GM19193 (cell line): Measurements from ENCODE around the gene KLF15.

Experiments used
- POLR2A ChIP-seq: IDR thresholded peaks from 4 replicates; pipeline ENCODE4 v1.6.1; 2011; ENCODE audit not compliant: insufficient read depth, insufficient read length; ENCODE audit errors: extremely low read depth

The KLF15 gene

DNA sequence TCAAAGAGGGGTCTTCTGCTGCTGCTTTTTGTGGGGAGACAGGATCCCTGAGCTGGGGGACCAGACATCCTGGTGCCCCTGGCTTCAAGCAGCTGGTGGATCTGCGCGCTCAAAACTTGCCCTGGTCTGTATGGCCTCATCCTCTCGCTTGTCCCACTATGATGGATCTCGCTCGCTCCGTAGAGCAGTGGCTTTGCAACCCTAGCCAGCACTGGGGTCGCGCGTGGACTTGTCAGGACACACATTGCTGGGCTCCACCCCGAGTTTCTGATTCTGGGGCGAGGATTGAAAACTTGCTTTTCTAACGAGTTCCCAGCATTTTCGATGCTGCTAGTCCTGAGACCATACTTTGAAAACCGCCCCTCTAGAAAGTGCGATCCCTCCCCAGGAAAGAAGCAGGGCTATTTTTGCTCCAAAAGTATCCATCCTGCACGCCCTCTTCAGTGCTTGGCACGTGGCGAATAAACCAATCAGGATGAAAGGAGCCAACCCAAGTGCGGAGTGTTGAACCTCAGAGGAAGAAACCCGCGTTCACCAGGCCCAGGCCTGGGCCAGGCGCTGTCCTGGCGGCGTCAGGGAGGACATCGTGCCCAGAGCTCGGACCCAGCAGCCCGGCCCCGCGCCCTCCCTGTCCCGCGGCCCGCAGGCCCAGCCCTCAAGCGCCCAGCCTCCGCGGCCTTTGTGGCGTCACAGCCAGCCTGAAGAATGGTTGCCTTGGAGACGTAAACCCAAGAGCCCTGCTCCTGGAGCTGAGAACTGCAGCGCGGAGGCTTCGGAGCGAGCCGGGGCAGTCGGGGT, 37.2 kb upstream of the KLF15 start, which contains the start of gene CFAP100:
TSS of gene CFAP100 (plus strand) at position 731 of the 798 bp plus-strand sequence. CDS start 1,092 bp downstream, outside the sequence.
- TF ChIP-seq POLR2A, result no peak

DNA sequence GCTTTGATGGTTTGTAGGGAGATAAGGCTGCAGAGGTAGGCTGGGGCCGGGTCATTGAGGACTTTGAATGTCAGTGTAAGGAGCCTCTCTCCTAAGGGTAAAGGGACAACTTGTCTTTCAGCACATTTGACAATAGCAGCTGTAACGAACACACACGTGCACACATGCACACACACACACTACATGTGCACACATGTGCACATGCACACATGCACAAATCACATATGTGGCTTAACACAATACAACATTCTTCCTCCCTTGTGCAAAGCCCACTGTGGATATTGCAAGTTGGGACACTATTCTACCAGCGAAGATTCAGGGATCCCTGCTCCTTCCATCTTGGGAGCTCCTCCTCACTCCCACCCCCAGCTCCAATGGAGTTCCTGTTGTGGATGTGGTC, 36.4 kb upstream of the KLF15 start:
- no peak for TF ChIP-seq POLR2A

DNA sequence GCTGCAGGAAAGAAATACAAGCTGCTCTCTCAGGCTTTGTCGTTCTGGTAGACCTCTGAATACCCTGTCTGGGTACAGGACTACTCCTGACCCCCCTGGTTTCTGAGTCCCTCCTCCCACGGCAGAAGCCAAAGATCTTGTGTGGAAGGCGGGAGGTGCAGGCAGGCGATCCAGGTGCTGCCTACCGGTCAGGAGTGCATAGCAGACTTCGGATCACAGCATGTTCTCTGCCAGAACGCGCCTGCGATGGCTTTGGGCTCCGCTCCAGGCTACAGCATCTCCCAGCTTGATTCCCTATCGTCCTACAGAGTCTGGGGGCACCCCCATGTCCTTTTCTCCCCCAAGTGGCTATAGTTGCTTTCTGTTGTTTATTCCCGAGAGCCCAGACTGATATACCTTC, 35.0 kb upstream of the KLF15 start:
- no peak for TF ChIP-seq POLR2A

DNA sequence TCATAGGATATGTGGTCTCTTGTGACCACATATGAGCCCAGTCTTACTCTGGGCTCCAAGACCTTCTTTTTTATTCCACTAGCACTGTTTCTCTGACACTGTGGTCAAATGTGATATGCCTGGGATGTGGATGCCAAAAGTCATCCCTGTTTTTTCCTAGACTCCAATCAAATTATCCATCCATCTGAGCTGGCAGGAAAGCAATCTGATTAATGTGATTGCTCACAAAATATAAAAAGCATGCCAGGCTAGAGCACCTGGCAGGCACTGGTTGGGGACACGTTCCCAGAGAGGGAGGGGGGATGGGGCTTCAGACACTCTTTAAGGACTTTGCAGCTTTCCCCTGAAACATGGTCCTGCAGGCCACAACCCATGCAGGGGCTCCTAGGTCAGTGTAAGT, 34.4 kb upstream of the KLF15 start:
- no peak for TF ChIP-seq POLR2A

- no peak for TF ChIP-seq POLR2A
Measured at GRCh38 chr3:126390751-126391150, 33.5 kb upstream of the KLF15 start.

GRCh38 chr3:126390201-126390600, 33.0 kb upstream of the KLF15 start:
- TF ChIP-seq POLR2A, result no peak

DNA sequence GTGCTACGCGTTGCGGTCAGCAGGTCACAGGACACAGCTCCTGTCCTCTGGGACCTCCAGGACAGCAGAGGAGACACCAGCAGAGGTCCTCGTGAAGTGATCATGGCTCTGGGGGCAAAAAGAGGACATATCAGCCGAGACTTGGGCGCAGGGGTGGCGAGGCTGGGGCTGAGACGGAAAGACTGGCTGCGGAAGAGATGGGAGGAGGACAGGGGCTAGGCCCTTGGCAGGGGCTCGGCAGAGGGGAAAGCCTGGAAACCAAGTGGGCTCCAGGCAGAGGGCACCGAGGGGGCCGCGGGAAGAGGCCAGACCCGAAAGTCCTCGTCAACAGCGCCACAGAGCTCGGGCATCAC, 32.6 kb upstream of the KLF15 start:
- no peak for TF ChIP-seq POLR2A

- no peak for TF ChIP-seq POLR2A
Measured at GRCh38 chr3:126389112-126389793, 32.0 kb upstream of the KLF15 start.

DNA sequence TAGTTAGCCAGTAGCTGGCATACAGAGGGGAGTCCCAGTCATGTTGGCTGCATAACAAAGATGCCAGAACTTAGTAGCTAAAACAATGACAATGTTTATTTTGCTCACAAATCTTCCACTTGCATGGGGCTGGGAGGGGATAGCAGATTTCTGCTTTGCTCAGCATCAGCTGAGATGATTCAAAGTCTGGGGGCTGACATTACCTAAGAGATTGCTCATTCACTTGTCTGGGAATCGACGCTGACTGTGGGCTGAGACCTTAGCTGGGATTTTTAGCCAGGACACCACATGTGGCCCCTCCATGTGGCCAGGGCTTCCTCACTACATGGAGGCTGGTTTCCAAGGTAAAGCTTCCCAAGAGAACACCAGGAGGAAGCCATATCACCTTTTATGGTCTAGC, 24.8 kb upstream of the KLF15 start:
- TF ChIP-seq POLR2A, result no peak

- no peak for TF ChIP-seq POLR2A
Measured at GRCh38 chr3:126380011-126380768, 23.0 kb upstream of the KLF15 start.

- no peak for TF ChIP-seq POLR2A
Measured at GRCh38 chr3:126378341-126378751, 21.1 kb upstream of the KLF15 start.

DNA sequence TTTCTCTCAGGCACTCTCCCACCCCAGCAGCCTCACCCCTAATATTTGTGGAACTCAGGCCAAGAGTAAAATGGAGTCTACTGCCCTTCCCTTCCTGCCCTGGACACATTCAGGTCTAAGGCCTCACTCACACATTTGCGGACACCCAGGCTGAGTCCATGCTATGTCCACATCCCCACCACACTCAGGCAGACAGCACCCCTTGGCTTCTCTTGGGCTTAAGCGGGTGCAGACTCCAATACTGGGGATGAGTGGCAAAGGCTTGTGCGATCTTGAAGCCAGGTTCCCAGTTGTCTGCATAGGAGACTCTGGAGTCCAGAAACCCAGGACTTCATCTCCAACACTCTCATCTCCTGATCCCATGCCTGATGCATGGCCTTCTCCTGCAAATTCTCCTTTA, 20.0 kb upstream of the KLF15 start:
- no peak for TF ChIP-seq POLR2A

DNA sequence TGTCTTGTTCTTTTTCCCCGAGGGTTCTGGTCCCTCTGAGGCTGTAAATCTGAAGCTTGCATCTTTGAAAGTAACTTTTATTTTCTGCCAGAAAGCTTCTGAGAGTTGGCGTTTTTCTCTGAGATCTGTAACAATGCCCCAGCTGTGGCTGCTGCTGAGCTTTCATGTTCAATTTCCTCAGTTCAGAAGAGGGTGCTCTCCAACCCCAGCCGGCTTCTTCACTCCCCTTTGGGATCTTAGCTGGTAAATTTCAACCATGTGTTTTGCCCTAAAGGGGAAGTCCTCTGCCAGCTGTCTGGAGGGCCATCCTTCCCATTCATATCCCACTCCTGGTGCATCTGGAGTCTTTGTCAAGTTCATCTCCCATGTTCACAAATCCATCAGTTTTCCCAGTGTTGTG, 19.2 kb upstream of the KLF15 start:
- TF ChIP-seq POLR2A, result no peak

- no peak for TF ChIP-seq POLR2A
Measured at GRCh38 chr3:126375835-126376331, 18.7 kb upstream of the KLF15 start.
